ENCODE results near the gene FUT4.

DNA sequence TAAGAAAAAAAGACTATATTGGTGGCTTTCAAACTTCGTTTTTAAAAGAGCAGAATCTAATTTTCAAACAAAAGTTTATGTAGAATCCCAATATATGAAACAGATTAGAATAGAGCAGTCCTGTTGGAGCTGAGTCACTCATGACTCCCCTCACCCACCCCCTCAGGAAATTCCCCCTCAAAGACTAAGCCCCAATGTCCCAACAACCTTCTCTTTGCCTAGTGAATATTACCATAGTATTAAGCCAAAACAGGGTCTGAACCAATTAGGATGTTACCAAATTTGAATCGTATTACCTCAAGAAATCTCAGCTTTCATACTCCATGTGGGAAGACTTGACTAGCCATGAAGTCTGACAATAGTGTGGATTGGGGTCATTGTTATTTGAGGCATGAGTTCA, 15.6 kb downstream of the FUT4 start:
- TF ChIP-seq, protein P1, sequence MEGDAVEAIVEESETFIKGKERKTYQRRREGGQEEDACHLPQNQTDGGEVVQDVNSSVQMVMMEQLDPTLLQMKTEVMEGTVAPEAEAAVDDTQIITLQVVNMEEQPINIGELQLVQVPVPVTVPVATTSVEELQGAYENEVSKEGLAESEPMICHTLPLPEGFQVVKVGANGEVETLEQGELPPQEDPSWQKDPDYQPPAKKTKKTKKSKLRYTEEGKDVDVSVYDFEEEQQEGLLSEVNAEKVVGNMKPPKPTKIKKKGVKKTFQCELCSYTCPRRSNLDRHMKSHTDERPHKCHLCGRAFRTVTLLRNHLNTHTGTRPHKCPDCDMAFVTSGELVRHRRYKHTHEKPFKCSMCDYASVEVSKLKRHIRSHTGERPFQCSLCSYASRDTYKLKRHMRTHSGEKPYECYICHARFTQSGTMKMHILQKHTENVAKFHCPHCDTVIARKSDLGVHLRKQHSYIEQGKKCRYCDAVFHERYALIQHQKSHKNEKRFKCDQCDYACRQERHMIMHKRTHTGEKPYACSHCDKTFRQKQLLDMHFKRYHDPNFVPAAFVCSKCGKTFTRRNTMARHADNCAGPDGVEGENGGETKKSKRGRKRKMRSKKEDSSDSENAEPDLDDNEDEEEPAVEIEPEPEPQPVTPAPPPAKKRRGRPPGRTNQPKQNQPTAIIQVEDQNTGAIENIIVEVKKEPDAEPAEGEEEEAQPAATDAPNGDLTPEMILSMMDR (IDR thresholded peaks at IDR 0.05), result no peak
- no peak for TF ChIP-seq ZNF138 (CRISPR knock-in tag; conservative IDR thresholded peaks at IDR 0.05)
- TF ChIP-seq FOXJ3 (CRISPR knock-in tag; IDR thresholded peaks at IDR 0.05; ENCODE audit: borderline replicate concordance), result no peak

Data from WTC11 (cell line).